ENCODE data around the gene PIKFYVE.

Gene PIKFYVE

GRCh38 chr2:208245746-208246145, 20.3 kb upstream of the PIKFYVE start:
- Histone ChIP-seq H3K23ac (ENCODE audit: low read length) (no peak overlapping the region), H3K27me3 (ENCODE audit: insufficient read depth, low read length) (no peaks in the 10 kb centered on the region), H3K4me2 (ENCODE audit: low read length) (no peak overlapping the region), H3K79me1 (ENCODE audit: low read length) (no peaks in the 10 kb centered on the region), H3K9ac (ENCODE audit: low read length) (no peak overlapping the region), H3K36me3 (ENCODE audit: control insufficient read depth in 1 of 2, insufficient read depth in 2 of 2, low read length in 2 of 2) (peaks cover 9 to 26% of the 10 kb centered on the region in 2 experiments), H3K4me1 (ENCODE audit: control insufficient read depth in 1 of 2, insufficient read depth in 2 of 2, low read length in 2 of 2) (no peaks in the 10 kb centered on the region), H3K14ac (ENCODE audit: low read length) (no peak overlapping the region), H4K8ac (ENCODE audit: low read depth, low read length) (no peak overlapping the region), H4K91ac (ENCODE audit: low read depth, low read length) (no peak overlapping the region), H2BK12ac (ENCODE audit: low read length) (no peak overlapping the region), H4K12ac (ENCODE audit: low read depth, low read length) (no peak overlapping the region), H2AFZ (ENCODE audit: insufficient read depth, low read length, poor library complexity) (no peak overlapping the region), H3K4ac (ENCODE audit: low read depth, low read length) (no peak overlapping the region), H2AK5ac (ENCODE audit: low read length) (no peak overlapping the region), H2BK5ac (ENCODE audit: low read depth, low read length, poor library complexity) (no peak overlapping the region), H3K18ac (ENCODE audit: low read length) (no peak overlapping the region), H3K9me3 (ENCODE audit: insufficient read depth, low read depth, low read length) (no peaks in the 10 kb centered on the region), H2BK120ac (ENCODE audit: insufficient read depth, low read length, poor library complexity) (no peak overlapping the region), H3K79me2 (ENCODE audit: control insufficient read depth, insufficient read depth, low read length, poor library complexity) (no peaks in the 10 kb centered on the region), H3K27ac (ENCODE audit: low read depth, low read length) (no peak overlapping the region), H3K4me3 (ENCODE audit: low read depth, low read length) (no peak overlapping the region)
- DNase-seq: peak in 1 of 2 donors; percentile 40
- WGBS (ENCODE audit: extremely low coverage, insufficient coverage, insufficient read length): no CpG with 5 or more reads among the region's 3 CpGs

- no peak overlapping the region for H4K8ac ChIP-seq (ENCODE audit: low read depth, low read length)
- H3K79me2 ChIP-seq (ENCODE audit: control insufficient read depth, insufficient read depth, low read length, poor library complexity): no peaks in the 10 kb centered on the region
- no peak overlapping the region for H4K91ac ChIP-seq (ENCODE audit: low read depth, low read length)
- no peak overlapping the region for H2BK5ac ChIP-seq (ENCODE audit: low read depth, low read length, poor library complexity)
- no peak overlapping the region for H2AK5ac ChIP-seq (ENCODE audit: low read length)
- no peak overlapping the region for H3K14ac ChIP-seq (ENCODE audit: low read length)
- H3K36me3 ChIP-seq (ENCODE audit: control insufficient read depth in 1 of 2, insufficient read depth in 2 of 2, low read length in 2 of 2): peaks cover 5 to 21% of the 10 kb centered on the region in 2 experiments
- H3K9me3 ChIP-seq (ENCODE audit: insufficient read depth, low read depth, low read length): no peaks in the 10 kb centered on the region
- H4K12ac ChIP-seq (ENCODE audit: low read depth, low read length): no peak overlapping the region
- WGBS (ENCODE audit: extremely low coverage, insufficient coverage, insufficient read length): no CpG with 5 or more reads among the region's 3 CpGs
- no peak overlapping the region for H3K4me2 ChIP-seq (ENCODE audit: low read length)
- no peak overlapping the region for H3K27ac ChIP-seq (ENCODE audit: low read depth, low read length)
- H3K4me1 ChIP-seq (ENCODE audit: control insufficient read depth in 1 of 2, insufficient read depth in 2 of 2, low read length in 2 of 2): peaks cover 0 to 2% of the 10 kb centered on the region in 2 experiments
- no peak overlapping the region for H2BK120ac ChIP-seq (ENCODE audit: insufficient read depth, low read length, poor library complexity)
- no peak overlapping the region for H3K9ac ChIP-seq (ENCODE audit: low read length)
- H3K4ac ChIP-seq (ENCODE audit: low read depth, low read length): no peak overlapping the region
- H2AFZ ChIP-seq (ENCODE audit: insufficient read depth, low read length, poor library complexity): no peak overlapping the region
- no peak overlapping the region for H3K4me3 ChIP-seq (ENCODE audit: low read depth, low read length)
- no peak overlapping the region for H3K23ac ChIP-seq (ENCODE audit: low read length)
- H3K27me3 ChIP-seq (ENCODE audit: insufficient read depth, low read length): no peaks in the 10 kb centered on the region
- no peak overlapping the region for H3K18ac ChIP-seq (ENCODE audit: low read length)
- DNase-seq: no peak
- no peaks in the 10 kb centered on the region for H3K79me1 ChIP-seq (ENCODE audit: low read length)
- no peak overlapping the region for H2BK12ac ChIP-seq (ENCODE audit: low read length)
Measured at GRCh38 chr2:208248601-208249000, 17.5 kb upstream of the PIKFYVE start.

GRCh38 chr2:208249296-208249695, 16.8 kb upstream of the PIKFYVE start:
- Histone ChIP-seq H3K14ac (ENCODE audit: low read length) (no peak overlapping the region), H2BK120ac (ENCODE audit: insufficient read depth, low read length, poor library complexity) (no peak overlapping the region), H3K27me3 (ENCODE audit: insufficient read depth, low read length) (no peaks in the 10 kb centered on the region), H4K8ac (ENCODE audit: low read depth, low read length) (no peak overlapping the region), H3K79me2 (ENCODE audit: control insufficient read depth, insufficient read depth, low read length, poor library complexity) (no peaks in the 10 kb centered on the region), H3K79me1 (ENCODE audit: low read length) (peaks cover 1% of the 10 kb centered on the region), H3K36me3 (ENCODE audit: control insufficient read depth in 1 of 2, insufficient read depth in 2 of 2, low read length in 2 of 2) (peaks cover 5 to 18% of the 10 kb centered on the region in 2 experiments), H3K9ac (ENCODE audit: low read length) (no peak overlapping the region), H3K27ac (ENCODE audit: low read depth, low read length) (no peak overlapping the region), H2BK5ac (ENCODE audit: low read depth, low read length, poor library complexity) (no peak overlapping the region), H2AK5ac (ENCODE audit: low read length) (no peak overlapping the region), H3K4me1 (ENCODE audit: control insufficient read depth in 1 of 2, insufficient read depth in 2 of 2, low read length in 2 of 2) (peaks cover 0 to 2% of the 10 kb centered on the region in 2 experiments), H3K9me3 (ENCODE audit: insufficient read depth, low read depth, low read length) (no peaks in the 10 kb centered on the region), H3K4ac (ENCODE audit: low read depth, low read length) (no peak overlapping the region), H3K18ac (ENCODE audit: low read length) (no peak overlapping the region), H4K91ac (ENCODE audit: low read depth, low read length) (no peak overlapping the region), H3K4me3 (ENCODE audit: low read depth, low read length) (no peak overlapping the region), H2AFZ (ENCODE audit: insufficient read depth, low read length, poor library complexity) (no peak overlapping the region), H3K23ac (ENCODE audit: low read length) (no peak overlapping the region), H4K12ac (ENCODE audit: low read depth, low read length) (no peak overlapping the region), H3K4me2 (ENCODE audit: low read length) (no peak overlapping the region), H2BK12ac (ENCODE audit: low read length) (no peak overlapping the region)
- DNase-seq: peak in 1 of 2 donors; percentile 23
- WGBS (ENCODE audit: extremely low coverage, insufficient coverage, insufficient read length): no CpG with 5 or more reads among the region's 2 CpGs

- Histone ChIP-seq H4K8ac (ENCODE audit: low read depth, low read length) (no peak overlapping the region), H2AFZ (ENCODE audit: insufficient read depth, low read length, poor library complexity) (no peak overlapping the region), H3K4me2 (ENCODE audit: low read length) (no peak overlapping the region), H2AK5ac (ENCODE audit: low read length) (no peak overlapping the region), H3K36me3 (ENCODE audit: control insufficient read depth in 1 of 2, insufficient read depth in 2 of 2, low read length in 2 of 2) (peaks cover 5 to 18% of the 10 kb centered on the region in 2 experiments), H3K4me1 (ENCODE audit: control insufficient read depth in 1 of 2, insufficient read depth in 2 of 2, low read length in 2 of 2) (peaks cover 0 to 2% of the 10 kb centered on the region in 2 experiments), H3K18ac (ENCODE audit: low read length) (no peak overlapping the region), H2BK120ac (ENCODE audit: insufficient read depth, low read length, poor library complexity) (no peak overlapping the region), H4K91ac (ENCODE audit: low read depth, low read length) (no peak overlapping the region), H3K9me3 (ENCODE audit: insufficient read depth, low read depth, low read length) (no peaks in the 10 kb centered on the region), H4K12ac (ENCODE audit: low read depth, low read length) (no peak overlapping the region), H2BK12ac (ENCODE audit: low read length) (no peak overlapping the region), H3K27me3 (ENCODE audit: insufficient read depth, low read length) (no peaks in the 10 kb centered on the region), H3K14ac (ENCODE audit: low read length) (no peak overlapping the region), H3K79me2 (ENCODE audit: control insufficient read depth, insufficient read depth, low read length, poor library complexity) (no peaks in the 10 kb centered on the region), H3K23ac (ENCODE audit: low read length) (no peak overlapping the region), H3K4me3 (ENCODE audit: low read depth, low read length) (no peak overlapping the region), H3K9ac (ENCODE audit: low read length) (no peak overlapping the region), H2BK5ac (ENCODE audit: low read depth, low read length, poor library complexity) (no peak overlapping the region), H3K27ac (ENCODE audit: low read depth, low read length) (no peak overlapping the region), H3K79me1 (ENCODE audit: low read length) (peaks cover 8% of the 10 kb centered on the region), H3K4ac (ENCODE audit: low read depth, low read length) (no peak overlapping the region)
- no CpG with 5 or more reads among the region's 2 CpGs for WGBS (ENCODE audit: extremely low coverage, insufficient coverage, insufficient read length)
- peak in 1 of 2 donors; percentile 20 for DNase-seq
Measured at GRCh38 chr2:208250388-208250787, 15.7 kb upstream of the PIKFYVE start.
